Astrocyte of the hippocampus (primary cell): ENCODE results near the gene ZNF688.

ENCODE experiments used
- DNase-seq: peaks from one replicate; pipeline ENCODE4 v3.0.0; 2011; ENCODE audit warnings: low read depth, low spot score

The ZNF688 gene

DNA sequence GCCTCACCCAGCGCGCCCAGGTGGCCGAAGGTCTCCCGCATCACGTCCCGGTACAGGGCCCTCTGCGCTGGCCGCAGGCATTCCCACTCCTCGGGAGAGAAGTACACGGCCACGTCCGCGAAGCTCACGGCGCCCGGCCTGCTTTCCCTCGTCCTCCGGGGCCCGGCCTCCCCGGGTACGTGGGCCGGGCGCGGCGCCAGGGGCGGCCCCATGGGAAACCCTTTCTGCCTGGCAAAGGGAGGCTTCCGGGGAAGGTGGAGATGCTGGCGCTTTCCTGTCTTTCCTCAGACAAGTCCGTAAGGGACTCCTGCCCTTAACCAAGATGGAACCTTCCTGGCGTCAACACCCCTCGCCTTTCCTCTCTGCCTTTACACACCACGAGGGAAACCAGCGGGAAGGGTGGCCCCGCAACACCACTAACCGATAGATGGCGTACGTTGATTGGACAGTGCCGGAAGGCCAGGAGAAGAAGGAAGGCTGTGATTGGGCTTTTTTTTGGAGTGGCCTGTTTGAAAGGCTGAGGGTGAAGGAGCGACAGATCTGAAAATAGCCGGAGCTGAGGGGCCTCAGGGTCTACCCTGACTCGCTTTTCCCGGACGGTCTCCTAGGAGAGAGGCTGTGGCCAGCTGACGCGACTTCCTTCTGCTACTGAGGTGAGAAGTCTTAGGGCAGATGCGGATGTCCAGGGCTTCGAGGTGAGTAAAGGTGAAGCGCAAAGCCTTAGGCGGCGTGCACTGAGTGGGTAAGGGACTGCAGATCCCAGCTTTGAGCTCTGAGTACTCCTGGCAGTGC is 14.1 kb upstream of the ZNF688 start, which contains the start of gene ZNF785:
Gene ZNF785 (minus strand): TSS at position 298 of the 792 bp plus-strand sequence. CDS start 86 bp downstream, at position 212.
- DNase-seq: peak; percentile 99

DNA sequence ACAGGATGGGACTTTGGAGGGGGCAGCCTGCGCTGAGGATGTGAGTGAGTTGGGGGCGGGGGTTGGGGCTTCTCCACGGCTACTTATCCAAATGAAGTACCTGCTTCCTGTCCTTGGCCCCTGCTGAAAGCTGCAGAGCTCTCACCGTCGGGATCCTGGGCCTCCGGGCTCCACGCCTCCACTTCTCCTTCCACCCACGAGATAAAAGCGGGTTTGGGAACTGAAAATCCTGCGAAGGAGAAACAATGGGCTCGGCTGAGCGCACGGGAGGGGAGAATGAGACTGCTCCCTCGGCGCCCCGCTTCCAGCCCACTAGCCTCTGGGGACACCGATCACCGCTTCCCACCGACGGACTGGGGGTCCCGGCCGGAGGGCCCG is 13.5 kb upstream of the ZNF688 start:
- DNase-seq: no peak

DNA sequence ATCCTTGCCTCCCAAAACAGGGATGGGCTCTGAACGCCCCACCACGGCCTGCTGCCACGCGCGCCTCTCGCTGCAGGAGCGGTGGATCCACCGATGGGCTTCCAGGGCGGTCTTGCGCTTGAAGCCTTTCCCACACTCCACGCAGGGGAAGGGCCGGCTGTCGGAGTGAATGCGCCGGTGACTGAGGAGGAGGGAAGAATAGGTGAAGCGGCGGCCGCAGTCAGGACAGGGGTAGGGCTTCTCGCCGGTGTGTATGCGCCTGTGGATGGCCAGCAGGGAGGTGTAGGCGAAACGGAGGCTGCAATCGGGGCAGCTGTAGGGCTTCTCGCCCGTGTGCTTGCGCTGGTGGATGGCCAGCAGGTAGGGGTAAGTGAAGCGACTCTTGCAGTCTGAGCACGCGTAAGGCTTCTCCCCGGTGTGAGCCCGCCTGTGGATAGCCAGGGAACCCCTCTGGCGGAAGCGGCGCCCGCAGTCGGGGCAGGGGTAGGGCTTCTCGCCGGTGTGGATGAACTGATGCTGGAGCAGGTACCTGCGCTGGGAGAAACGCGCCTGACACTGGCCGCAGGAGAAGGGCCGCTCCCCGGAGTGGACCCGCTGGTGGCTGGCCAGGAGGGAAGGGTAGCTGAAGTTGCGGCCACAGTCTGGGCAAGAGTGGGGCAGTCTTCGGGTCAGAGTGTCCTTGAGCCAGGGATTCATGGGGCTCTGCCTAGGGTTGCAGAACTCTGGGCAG is 11.3 kb upstream of the ZNF688 start:
- no peak for DNase-seq

DNA sequence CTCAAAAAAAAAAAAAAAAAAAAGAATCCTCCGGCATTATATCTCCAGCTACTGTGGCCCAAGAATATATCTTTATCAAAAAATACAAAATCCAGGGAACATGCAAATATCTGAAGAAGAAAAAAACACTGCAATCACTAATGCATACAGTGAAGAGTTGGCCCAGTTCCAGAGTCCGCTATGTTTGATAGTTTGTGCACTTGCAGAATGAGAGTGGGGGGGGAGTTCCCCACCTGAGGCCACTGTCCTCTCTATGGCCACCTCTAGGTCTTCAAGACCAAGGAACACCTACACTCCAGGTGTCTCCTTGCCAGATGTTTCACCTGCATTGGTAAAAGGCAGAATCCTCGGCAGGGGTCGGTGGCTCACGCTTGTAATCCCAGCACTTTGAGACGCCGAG is 9.9 kb upstream of the ZNF688 start:
- DNase-seq: no peak

DNA sequence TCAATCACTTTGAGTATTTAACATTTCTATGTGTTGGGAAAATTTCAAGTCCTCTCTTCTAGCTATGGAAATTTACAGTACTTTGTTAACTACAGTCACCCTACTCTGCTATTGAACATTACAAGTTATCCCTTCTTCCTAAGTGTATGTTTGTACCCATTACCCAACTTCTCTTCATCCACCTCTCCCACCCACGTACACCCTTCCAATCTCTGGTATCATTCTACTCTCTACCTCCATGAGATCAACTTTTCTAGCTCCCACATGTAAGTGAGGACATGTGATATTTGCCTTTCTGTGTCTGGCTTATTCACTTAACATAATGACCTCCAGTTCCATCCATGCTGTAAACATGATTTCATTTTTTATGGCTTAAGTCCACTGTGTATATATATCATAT is 3.2 kb upstream of the ZNF688 start:
- DNase-seq: no peak

DNA sequence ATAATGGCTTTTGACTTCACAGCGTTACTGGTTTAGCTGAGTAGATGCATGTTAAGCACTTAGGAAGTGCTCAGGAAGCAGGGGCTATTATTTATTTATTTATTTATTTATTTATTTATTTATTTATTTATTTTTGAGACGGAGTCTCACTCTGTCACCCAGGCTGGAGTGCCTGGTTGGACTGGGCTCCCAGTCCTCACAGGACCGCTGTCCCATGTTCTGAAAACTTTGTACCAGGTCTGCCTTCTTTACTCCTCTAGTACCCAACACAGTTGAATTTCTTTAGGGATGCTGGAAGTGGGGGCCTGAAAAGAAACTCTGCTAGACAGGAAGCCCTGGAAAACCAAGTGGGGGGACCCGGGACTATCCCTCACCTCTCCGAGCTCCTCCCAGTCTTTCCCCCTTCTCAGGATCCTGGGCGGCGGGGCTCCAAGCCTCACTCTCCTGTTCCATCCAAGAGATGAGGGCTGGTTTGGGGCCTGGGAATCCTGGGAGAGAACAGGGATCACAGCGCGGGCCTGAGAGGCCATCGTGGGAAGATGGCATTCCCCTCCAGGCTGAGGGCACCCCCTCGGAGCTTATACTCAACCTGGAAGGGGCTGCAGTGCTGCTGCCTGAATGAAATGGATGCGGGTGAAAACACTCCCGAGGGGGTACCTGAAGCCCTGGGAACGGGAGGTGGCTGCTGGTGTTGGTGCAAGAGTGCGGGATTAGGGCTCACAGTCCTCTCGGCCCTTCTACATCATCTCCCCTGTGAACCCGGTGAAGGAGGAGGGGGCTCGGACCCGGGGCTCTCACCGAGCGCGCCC is 674 bp downstream of the ZNF688 start:
- peak; percentile 62 for DNase-seq

DNA sequence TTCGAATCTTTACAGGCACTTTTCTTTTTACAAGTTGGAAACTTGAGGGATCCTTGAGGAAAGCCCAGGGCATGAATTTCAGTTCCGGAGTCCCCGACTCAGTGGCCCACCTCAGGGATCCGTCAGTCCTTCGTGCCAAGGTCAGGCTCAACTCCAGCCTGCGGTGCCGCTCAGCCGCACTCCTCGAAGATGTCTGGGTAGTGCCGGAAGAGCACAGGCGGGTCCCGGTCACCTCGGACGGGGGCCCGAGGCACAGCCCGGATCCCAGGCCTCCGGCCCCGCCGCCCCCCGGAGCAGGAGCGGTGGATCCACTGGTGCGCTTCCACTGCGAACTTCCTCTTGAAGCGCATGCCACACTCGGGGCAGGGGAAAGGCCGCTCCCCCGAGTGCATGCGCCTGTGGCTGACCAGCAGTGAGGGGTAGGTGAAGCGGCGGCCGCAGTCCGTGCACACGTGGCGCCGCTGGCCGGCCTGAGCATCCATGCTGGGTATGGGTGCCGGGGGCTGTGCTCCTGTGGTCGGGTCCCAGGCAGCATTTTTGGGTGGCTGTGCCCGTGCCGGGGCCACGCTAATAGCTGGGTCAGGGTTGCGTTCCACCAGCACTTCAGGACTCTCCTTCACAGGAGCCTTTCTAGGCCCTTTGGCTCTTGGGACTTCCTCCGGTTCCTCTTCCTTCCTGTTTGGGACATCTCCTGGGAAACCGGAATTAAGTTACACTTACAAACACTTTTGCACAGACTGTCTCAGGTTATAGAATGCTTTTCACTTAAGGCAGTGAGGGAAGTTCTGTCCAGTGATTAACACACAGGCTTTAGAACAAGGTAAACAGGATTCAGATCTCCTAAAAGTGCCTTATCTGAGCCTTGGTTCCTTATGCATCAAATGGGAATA is 1.5 kb downstream of the ZNF688 start:
- no peak for DNase-seq

DNA sequence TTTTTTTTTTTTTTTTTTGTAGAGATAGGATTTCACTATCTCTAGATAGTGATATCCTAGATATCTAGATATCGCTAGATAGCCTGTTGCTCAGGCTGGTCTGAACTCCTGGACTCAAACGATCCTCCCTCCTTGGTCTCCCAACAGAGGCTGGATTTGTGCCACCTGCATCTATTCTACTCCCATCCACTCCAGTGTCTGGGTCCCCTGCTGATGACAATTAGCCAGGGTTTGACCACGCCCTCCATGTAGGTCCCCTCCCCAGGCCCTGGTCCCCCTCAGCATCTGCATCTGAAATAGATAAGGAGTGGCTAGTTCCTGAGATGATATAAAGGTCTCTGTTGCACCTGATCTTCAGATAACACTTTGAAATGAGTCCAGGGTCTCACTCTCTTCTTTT is 2.2 kb downstream of the ZNF688 start:
- no peak for DNase-seq

DNA sequence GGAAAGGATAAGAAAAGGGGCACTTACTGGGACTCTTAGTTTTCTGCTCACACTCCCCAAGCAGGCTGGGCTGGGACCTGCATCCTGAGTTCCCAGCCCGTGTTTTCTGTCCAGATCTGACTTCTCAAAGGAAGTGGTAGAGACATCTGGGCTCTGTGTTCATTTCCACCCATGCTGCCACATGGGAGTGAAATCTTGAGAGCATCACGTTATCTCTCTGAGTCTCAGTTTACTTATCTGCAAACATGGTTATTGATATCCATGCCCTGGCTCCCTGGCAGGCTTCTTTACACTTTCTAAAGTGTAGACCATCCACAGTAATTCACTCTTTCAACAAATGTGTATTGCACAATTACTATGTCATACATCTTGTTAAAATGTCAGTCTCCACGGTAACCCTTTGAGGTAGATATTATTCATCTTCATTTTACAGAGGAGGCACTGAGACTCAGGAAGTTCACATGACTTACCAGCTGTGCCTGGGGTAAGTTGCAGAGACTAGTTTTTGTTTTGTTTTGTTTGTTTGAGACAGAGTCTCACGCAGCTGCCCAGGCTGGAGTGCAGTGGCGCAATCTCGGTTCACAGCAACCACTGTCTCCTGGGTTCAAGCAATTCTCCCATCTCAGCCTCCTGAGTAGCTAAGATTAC is 3.4 kb downstream of the ZNF688 start:
- DNase-seq: no peak

DNA sequence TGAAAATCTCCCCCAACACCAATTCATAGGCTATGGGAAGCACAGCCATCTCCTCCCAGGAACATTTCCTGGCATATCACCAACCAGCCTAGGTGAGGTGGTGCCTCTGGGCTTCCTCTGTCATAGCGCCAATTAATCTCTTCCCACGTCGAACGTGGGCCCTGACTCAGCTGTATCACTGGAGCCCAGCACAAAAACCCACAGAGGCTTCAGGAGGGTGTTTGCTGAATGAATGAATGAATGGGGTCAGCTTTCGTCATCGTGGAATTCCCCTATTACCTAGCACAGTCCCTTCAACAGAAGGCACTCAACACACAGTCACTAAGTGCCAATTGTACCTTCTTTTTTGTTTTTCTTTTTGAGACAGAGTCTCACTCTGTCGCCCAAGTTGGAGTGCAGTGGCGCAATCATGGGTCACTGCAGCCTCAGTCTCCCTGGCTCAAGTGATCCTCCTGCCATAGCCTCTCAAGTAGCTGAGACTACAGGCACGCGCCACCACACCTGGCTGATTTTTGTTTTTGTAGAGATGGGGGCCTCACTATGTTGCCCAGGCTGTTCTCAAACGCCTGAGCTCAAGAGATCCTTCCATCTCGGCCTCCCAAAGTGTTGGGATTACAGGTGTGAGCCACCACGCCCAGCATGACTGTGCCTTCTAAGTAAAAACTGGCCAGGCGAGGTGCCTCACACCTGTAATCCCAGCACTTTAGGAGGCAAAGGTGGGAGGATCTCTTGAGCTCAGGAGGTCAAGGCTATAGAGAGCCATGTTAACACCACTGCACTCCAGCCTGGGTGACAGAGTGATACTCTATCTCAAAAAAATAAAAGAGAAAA is 4.1 kb downstream of the ZNF688 start:
- DNase-seq: peak; percentile 4

DNA sequence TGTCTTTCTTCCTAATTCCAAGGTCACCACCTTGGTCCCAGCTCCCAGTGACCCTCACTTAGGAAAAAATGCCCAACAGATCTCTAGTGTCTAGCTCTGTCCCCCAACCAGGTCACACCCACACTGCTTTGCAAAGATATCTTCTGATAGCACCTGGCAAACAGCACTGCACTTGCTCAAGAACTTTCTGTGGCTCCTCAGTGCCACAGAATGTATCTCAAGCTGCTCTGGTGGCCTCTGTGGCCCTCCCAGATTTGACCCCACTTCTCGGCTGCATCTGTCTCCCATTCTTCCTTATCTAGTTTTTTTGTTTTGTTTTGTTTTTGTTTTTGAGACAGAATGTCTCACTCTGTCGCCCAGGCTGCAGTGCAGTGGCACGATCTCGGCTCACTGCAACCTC is 5.0 kb downstream of the ZNF688 start:
- DNase-seq: no peak

DNA sequence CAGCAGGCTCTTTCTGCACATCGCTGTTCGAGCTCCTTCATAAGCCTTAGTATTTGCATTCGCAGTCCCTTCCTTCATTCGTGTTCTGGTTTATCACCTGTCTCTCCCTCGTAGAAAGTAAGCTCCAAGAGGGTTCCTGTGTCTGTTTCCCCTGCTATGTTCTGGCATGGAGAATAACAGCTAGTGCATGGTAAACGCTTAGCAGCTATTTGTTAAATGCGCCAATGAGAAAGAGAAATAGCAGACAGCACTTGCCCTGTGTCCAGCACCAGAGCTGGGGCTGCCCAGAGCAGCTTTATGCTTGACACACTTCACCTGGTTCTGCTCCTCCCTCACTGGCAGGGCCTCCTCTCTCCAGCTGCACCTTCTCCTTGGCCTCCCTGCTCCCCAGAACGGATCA is 5.5 kb downstream of the ZNF688 start:
- no peak for DNase-seq

DNA sequence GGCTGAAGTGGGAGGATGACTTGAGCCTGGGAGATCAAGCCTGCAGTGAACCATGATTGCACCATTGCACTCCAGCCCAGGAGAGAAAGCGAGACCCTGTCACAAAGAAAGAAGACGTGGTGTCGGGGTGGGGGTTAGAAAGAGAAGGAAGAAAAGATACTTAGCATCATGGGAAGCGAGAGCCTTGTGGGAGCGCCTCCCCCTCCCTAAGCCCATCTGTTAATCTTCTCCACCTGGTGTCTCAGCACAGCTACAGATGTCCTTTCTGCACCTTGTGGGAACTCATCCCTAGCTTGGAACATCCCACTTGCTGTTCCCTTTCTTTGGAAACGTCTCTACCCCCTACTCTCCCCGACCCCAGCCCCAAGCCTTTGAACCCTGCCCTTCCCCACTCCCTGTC is 6.0 kb downstream of the ZNF688 start:
- no peak for DNase-seq

DNA sequence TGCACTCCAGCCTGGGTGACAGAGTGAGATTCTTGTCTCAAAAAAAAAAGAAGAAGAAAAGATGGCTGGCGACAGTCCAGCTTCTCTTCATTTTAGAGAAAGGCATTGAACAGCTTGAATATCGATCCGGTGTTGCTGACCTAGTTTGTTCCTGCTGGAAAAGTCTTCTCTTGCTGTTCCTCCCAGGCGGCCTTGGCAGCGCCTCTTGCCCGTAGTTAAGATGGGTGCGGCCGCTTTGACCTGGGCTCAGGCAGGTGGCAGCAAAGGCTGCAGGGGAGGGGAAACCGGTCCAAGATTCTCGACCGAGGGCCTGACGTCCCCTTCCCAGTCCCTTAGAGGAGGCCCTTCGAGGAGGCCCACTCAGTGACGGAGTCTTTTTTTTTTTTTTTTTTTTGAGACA is 9.5 kb downstream of the ZNF688 start:
- DNase-seq: no peak

DNA sequence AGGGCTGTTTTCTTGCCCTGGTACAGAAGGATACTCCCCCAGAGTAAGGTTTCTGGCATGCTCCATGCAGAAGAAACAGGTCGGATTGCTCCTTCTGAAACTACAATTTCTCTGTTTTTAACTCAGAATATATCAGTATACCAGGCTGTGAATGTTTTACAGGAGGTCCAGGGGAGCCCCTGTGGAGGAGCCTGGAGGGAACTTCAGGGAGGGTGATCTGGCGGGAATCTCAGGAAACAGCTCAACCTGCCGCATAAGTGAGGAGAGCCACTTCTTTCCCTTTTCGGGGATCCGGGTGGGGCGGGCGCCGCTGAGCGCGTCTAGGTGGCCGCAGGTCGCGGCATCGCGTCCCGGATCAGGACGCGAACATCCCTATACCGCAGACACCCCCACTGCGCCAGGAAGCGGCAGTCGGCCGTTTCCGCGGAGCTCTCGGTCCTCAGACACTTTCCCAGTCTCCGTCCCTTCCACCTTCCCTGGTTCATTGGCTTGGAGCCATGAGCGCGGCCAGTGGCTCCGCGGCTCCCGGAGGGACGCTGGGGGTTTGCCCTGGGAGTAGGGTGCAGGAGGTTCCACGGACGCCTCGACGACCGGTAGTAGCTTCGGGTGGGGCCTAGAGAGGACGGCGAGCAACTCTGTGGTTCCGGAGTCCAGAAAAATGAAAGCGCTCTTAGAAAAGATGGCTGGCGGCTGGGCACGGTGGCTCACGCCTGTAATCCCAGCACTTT is 10.3 kb downstream of the ZNF688 start:
- no peak for DNase-seq

DNA sequence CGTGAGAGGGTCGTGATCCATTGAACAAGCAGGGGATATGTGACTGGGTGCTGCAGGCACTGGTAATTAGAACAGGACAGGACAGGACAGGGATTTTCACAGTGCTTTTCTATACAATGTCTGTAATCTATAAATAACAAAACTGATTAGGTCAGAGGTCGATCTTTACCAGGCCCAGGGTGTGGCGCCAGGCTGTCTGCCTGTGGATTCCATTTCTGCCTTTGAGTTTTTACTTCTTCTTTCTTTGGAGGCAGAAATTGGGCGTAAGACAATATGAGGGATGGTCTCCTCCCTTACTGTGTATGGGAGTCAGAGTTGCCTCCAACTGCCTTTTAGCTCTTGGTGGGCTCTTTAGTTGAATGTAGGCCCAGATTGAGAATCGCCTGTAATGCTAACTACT is 11.8 kb downstream of the ZNF688 start:
- DNase-seq: no peak

DNA sequence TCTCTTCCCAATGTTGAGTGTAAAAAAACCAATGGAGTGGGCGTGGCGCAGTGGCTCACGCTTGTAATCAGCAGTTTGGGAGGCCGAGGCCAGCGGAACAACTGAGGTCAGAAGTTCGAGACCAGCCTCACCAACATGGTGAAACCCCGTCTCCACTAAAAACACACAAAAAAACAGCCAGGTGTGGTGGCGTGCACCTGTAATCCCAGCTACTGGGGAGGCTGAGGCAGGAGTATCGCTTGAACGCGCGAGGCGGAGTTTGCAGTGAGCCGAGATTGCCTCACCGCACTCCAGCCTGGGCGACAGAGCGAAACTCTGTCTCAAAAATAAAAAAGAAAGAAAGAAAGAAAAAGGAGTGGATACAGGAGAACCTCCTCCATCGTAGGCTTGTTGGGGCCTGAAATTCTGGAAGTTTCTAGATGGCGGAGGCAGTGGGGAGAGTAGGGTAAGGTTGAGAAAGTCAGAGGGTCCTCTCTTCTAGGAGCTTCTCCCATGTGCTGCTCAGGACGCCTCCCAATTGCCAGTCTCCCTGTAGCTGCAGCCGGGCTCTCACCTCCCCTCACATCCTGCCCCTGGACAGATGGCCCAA is 12.6 kb downstream of the ZNF688 start:
- no peak for DNase-seq

DNA sequence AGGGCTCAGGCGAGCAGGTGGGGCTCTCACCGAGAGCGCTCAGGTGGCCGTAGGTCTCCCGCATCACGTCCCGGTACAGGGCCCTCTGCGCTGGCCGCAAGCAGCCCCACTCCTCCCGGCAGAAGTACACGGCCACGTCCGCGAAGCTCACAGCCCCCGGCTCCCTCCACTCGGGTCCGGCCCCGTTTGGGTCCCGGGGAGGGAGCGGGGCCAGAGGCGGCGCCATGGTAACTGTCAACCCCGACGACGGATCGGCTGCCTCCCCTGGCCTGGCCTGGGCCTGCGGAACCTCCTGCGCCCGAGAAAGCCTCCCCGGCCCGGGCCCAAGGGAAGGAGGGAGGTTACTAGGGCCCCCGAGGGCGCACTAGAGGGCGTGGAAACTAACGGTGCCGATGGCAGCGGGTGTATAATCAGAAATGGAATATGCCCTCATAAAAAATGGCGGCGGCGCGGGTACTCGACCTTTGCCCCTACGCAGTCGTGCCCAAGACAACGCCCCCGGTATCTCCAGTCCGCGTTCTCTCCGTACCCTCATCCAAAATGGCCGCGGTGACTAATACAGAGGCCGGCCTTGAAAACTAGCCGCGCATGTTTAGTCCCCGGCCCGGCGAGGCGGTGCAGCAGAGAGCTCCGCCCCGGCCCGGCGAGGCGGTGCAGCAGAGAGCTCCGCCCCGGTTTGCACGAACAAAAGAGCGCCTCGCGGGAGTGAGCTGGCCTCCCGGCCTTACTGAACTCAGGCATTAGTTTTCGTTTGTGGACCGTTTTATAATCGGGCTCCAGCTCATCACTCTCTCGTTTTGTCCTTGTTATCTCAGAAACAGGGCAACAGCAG is 13.3 kb downstream of the ZNF688 start, which contains the start of gene ZNF764:
Gene ZNF764 (minus strand): TSS at position 418 of the 832 bp plus-strand sequence. CDS start 192 bp downstream, at position 226.
- peak; percentile 99 for DNase-seq
